NCI-H226 (cell line): ENCODE results near the gene ADH5.
"Not testable (repeated sequence)": the region's sequence is repeated elsewhere in the genome, so short reads cannot be mapped to it uniquely, and the experiment has no call there.

Experiments used
- DNase-seq: peaks from one replicate; pipeline ENCODE4 v3.0.0-alpha.2; 2015

The ADH5 gene

GRCh38 chr4:99088481-99089365 is at the start of gene ADH5:
Gene ADH5 (minus strand): TSS chr4:99088788. CDS start chr4:99088700, 88 bp downstream.
- DNase-seq: peak; percentile 71

GRCh38 chr4:99136329-99136728 is 47.7 kb upstream of the ADH5 start:
- no peak for DNase-seq

- DNase-seq: no peak
Observed at GRCh38 chr4:99135541-99136162, 47.1 kb upstream of the ADH5 start.

GRCh38 chr4:99134586-99134985 is 46.0 kb upstream of the ADH5 start:
- peak; percentile 92 for DNase-seq

GRCh38 chr4:99131378-99131777 is 42.8 kb upstream of the ADH5 start:
- DNase-seq: no peak

GRCh38 chr4:99126376-99126775 is 37.8 kb upstream of the ADH5 start:
- DNase-seq: no peak

- DNase-seq: no peak
Observed at GRCh38 chr4:99121008-99121407, 32.4 kb upstream of the ADH5 start.

- DNase-seq: no peak
Observed at GRCh38 chr4:99120501-99120900, 31.9 kb upstream of the ADH5 start.

GRCh38 chr4:99117876-99118693 is 29.5 kb upstream of the ADH5 start:
- no peak for DNase-seq

- not testable (repeated sequence) for DNase-seq
Observed at GRCh38 chr4:99117122-99117841, 28.7 kb upstream of the ADH5 start.

GRCh38 chr4:99109286-99109685 is 20.7 kb upstream of the ADH5 start:
- DNase-seq: not testable (repeated sequence)

GRCh38 chr4:99104153-99104552 is 15.6 kb upstream of the ADH5 start:
- DNase-seq: no peak

- DNase-seq: no peak
Observed at GRCh38 chr4:99103166-99103565, 14.6 kb upstream of the ADH5 start.

- DNase-seq: no peak
Observed at GRCh38 chr4:99102634-99103033, 14.0 kb upstream of the ADH5 start.

- DNase-seq: no peak
Observed at GRCh38 chr4:99100876-99101275, 12.3 kb upstream of the ADH5 start.

GRCh38 chr4:99099814-99100213 is 11.2 kb upstream of the ADH5 start:
- DNase-seq: not testable (repeated sequence)

GRCh38 chr4:99099311-99099710 is 10.7 kb upstream of the ADH5 start:
- DNase-seq: no peak

GRCh38 chr4:99091841-99092240 is 3.3 kb upstream of the ADH5 start:
- not testable (repeated sequence) for DNase-seq

GRCh38 chr4:99091216-99091575 is 2.6 kb upstream of the ADH5 start:
- DNase-seq: no peak

GRCh38 chr4:99090481-99091215 is 2.1 kb upstream of the ADH5 start:
- DNase-seq: no peak

GRCh38 chr4:99088023-99088449 is 552 bp downstream of the ADH5 start:
- peak; percentile 1 for DNase-seq

GRCh38 chr4:99084595-99084994 is 4.0 kb downstream of the ADH5 start:
- no peak for DNase-seq
